PC-3 (cell line): ENCODE measurements around the gene TTC27. TPM values are rescaled to one million over a fixed set of nuclear protein-coding genes. Genes with fewer than 3 reads are reported as not detected.

Experiments
- ATAC-seq: fragments of 200-7000 bp; cut with Tn5 transposase; 2 replicates; pipeline ENCODE4 v1.9.1; 2020; ENCODE audit warnings: mild to moderate bottlenecking, moderate library complexity
- BruUV-seq: library from RNA; stranded (reverse); fragments of 400-500 nt; replicated peaks from 2 replicates; lab custom pipeline; 2021; lab: Mats Ljungman, UMichigan
- CTCF ChIA-PET: fragments of 300-600 bp; sonication (Branson Sonifier 250); formaldehyde crosslinking; loops from one replicate; lab custom pipeline; 2022; ENCODE audit warnings: antibody characterized with exemption; lab: Charles Lee
- POLR2A ChIA-PET: fragments of 300-600 bp; sonication (Branson Sonifier 250); formaldehyde crosslinking; loops from one replicate; lab custom pipeline; 2022; ENCODE audit warnings: antibody characterized with exemption; ENCODE audit not compliant: unreplicated experiment; lab: Charles Lee
- DNase-seq: peaks from one replicate; pipeline ENCODE4 v3.0.0-alpha.2; 2015
- H2AFZ ChIP-seq: fragments of 300-600 bp; sonication (generic); 2 replicates; pipeline ENCODE4 v1.6.0; 2016; ENCODE audit warnings: antibody characterized with exemption, low read length
- H3F3A ChIP-seq: fragments of 300-600 bp; sonication (generic); one replicate; pipeline ENCODE4 v1.6.0; 2017; ENCODE audit warnings: antibody characterized with exemption, low read length, control low read depth, mild to moderate bottlenecking; ENCODE audit not compliant: unreplicated experiment
- H3K27ac ChIP-seq: fragments of 300-600 bp; sonication (generic); 2 replicates; pipeline ENCODE4 v1.5.1; 2016; ENCODE audit warnings: mild to moderate bottlenecking, low read length
- H3K27me3 ChIP-seq: fragments of 300-600 bp; sonication (generic); 2 replicates; pipeline ENCODE4 v1.6.1; 2016; ENCODE audit warnings: low read length, mixed read lengths
- H3K36me3 ChIP-seq: fragments of 300-600 bp; sonication (generic); 2 replicates; pipeline ENCODE4 v1.6.1; 2016; ENCODE audit warnings: low read depth, mixed run types, low read length, mixed read lengths
- H3K4me1 ChIP-seq: fragments of 300-600 bp; sonication (generic); 2 replicates; pipeline ENCODE4 v1.5.1; 2016; ENCODE audit warnings: low read length; ENCODE audit not compliant: insufficient read depth
- H3K4me2 ChIP-seq: fragments of 300-600 bp; sonication (generic); 2 replicates; pipeline ENCODE4 v1.6.0; 2016; ENCODE audit warnings: low read length
- H3K4me3 ChIP-seq: fragments of 300-600 bp; sonication (generic); 2 replicates; pipeline ENCODE4 v1.5.1; 2016; ENCODE audit warnings: mild to moderate bottlenecking, low read length, mixed read lengths
- H3K79me2 ChIP-seq: fragments of 300-600 bp; sonication (generic); 2 replicates; pipeline ENCODE4 v1.6.1; 2017; ENCODE audit warnings: low read length, mixed read lengths
- H3K9ac ChIP-seq: fragments of 300-600 bp; sonication (generic); 2 replicates; pipeline ENCODE4 v1.6.0; 2016; ENCODE audit warnings: mild to moderate bottlenecking, low read length
- H3K9me2 ChIP-seq: fragments of 300-600 bp; sonication (generic); replicated peaks from 2 replicates; pipeline ENCODE4 v1.6.1; 2016; ENCODE audit warnings: mixed run types, low read length, mixed read lengths
- H3K9me3 ChIP-seq: fragments of 300-600 bp; sonication (generic); 2 replicates; pipeline ENCODE4 v1.6.1; 2016; ENCODE audit warnings: low read length, mixed read lengths
- H4K20me1 ChIP-seq: fragments of 300-600 bp; sonication (generic); 2 replicates; pipeline ENCODE4 v1.6.1; 2016; ENCODE audit warnings: low read length, mixed read lengths
- CTCF ChIP-seq: fragments of 300-600 bp; sonication (generic); conservative IDR thresholded peaks from 2 replicates; pipeline ENCODE4 v1.5.1; 2017; ENCODE audit warnings: antibody characterized with exemption, low read depth, mild to moderate bottlenecking, low read length
- EZH2 ChIP-seq: fragments of 300-600 bp; sonication (generic); IDR thresholded peaks from one replicate; pipeline ENCODE4 v1.6.1; 2017; ENCODE audit warnings: antibody characterized with exemption, mild to moderate bottlenecking, low read length; ENCODE audit not compliant: unreplicated experiment
- EZH2phosphoT487 ChIP-seq: fragments of 300-600 bp; sonication (generic); IDR thresholded peaks from 2 replicates; pipeline ENCODE4 v1.6.1; 2018; ENCODE audit warnings: mild to moderate bottlenecking, antibody characterized with exemption, low read length, borderline replicate concordance
- intact Hi-C: fragments of 100-400 bp; cut with micrococcal nuclease; formaldehyde crosslinking; loops from 2 replicates; pipeline ENCODE4 v1.9.0; 2023
- total RNA-seq: library from RNA; depleted of rRNA; stranded (reverse); fragments of >200 nt; gene quantifications from 2 replicates; pipeline ENCODE4 v1.2.3, GENCODE V29; 2014

The TTC27 gene
- total RNA-seq, 1 experiment from 2014 or later: 33.0 TPM

GRCh38 chr2:32663864-32664263 lies 36.0 kb downstream of the TTC27 start:
- H3K4me1 ChIP-seq: no peaks in the 10 kb centered on the region
- no peaks in the 10 kb centered on the region for H3K27me3 ChIP-seq
- intact Hi-C loops: no loop called here
- no peaks in the 10 kb centered on the region for H4K20me1 ChIP-seq
- H3K79me2 ChIP-seq: no peaks in the 10 kb centered on the region
- H3F3A ChIP-seq: no peaks in the 10 kb centered on the region
- H3K9me3 ChIP-seq: no peaks in the 10 kb centered on the region
- ATAC-seq (no peak), DNase-seq (no peak)
- H3K27ac ChIP-seq: no peak overlapping the region
- H3K4me3 ChIP-seq: no peak overlapping the region
- peaks cover 4% of the 10 kb centered on the region for H3K36me3 ChIP-seq
- H2AFZ ChIP-seq: no peak overlapping the region
- TF ChIP-seq CTCF (no peak), EZH2phosphoT487 (no peak), EZH2 (no peak)
- ChIA-PET CTCF (no interaction called here), POLR2A (no interaction called here)
- no peak overlapping the region for H3K9ac ChIP-seq
- no peak overlapping the region for H3K4me2 ChIP-seq
- no TSS peak for BruUV-seq
- no peaks in the 10 kb centered on the region for H3K9me2 ChIP-seq

GRCh38 chr2:32666704-32667103 lies 38.9 kb downstream of the TTC27 start:
- DNase-seq (no peak), ATAC-seq (no peak)
- ChIA-PET POLR2A (no interaction called here), CTCF (no interaction called here)
- Histone ChIP-seq H2AFZ (no peak overlapping the region), H3K27me3 (no peaks in the 10 kb centered on the region), H3K79me2 (no peaks in the 10 kb centered on the region), H3K9me3 (no peaks in the 10 kb centered on the region), H3K9ac (no peak overlapping the region), H3F3A (no peaks in the 10 kb centered on the region), H4K20me1 (no peaks in the 10 kb centered on the region), H3K27ac (no peak overlapping the region), H3K9me2 (no peaks in the 10 kb centered on the region), H3K36me3 (no peaks in the 10 kb centered on the region; the same call in 1 of the 2 replicates), H3K4me3 (no peak overlapping the region), H3K4me1 (no peaks in the 10 kb centered on the region), H3K4me2 (no peak overlapping the region)
- no TSS peak for BruUV-seq
- TF ChIP-seq EZH2phosphoT487 (no peak), CTCF (no peak), EZH2 (no peak)
- intact Hi-C loops: no loop called here

GRCh38 chr2:32668254-32668653 lies 40.4 kb downstream of the TTC27 start:
- Histone ChIP-seq H4K20me1 (no peaks in the 10 kb centered on the region), H3K9ac (no peak overlapping the region), H3F3A (no peaks in the 10 kb centered on the region), H3K9me2 (no peaks in the 10 kb centered on the region), H3K9me3 (no peaks in the 10 kb centered on the region), H3K27me3 (no peaks in the 10 kb centered on the region), H3K79me2 (no peaks in the 10 kb centered on the region), H3K4me3 (no peak overlapping the region), H2AFZ (no peak overlapping the region), H3K36me3 (peaks cover 7% of the 10 kb centered on the region; the same call in 1 of the 2 replicates), H3K4me2 (no peak overlapping the region), H3K4me1 (no peaks in the 10 kb centered on the region), H3K27ac (no peak overlapping the region)
- BruUV-seq: no TSS peak
- TF ChIP-seq EZH2phosphoT487: no peak
- no peak for TF ChIP-seq CTCF
- TF ChIP-seq EZH2: no peak
- ChIA-PET POLR2A (no interaction called here), CTCF (no interaction called here)
- DNase-seq: no peak
- intact Hi-C loops: no loop called here
- ATAC-seq: no peak
